Pancreas (tissue), 10 donors: ENCODE results near the gene HCN1. TPM values are rescaled to one million over a fixed set of nuclear protein-coding genes. Genes with fewer than 3 reads are reported as not detected.

Source experiments
- ATAC-seq, 4 donors: fragments of 200-7000 bp; cut with Tn5 transposase; one replicate each; pipeline versions ENCODE4 v1.8.0 to v1.9.1; 2020; ENCODE audit warnings: mild to moderate bottlenecking in 4 of 4, moderate library complexity in 4 of 4
- DNase-seq, 6 donors: peaks; one replicate each; pipeline ENCODE4 v3.0.0-alpha.2; 2020
- FAIRE-seq: peaks from 2 replicates; lab custom pipeline; 2012; peaks lifted over from hg19 to GRCh38; lab: Jason Lieb, UNC
- H3K27ac ChIP-seq, 4 donors: fragments of 200-600 bp; sonication (generic); 1 replicate in 3 of 4; 2 replicates in 1 of 4; pipeline versions ENCODE4 v1.5.0 to v1.8.0; 2020
- H3K27me3 ChIP-seq, 4 donors: fragments of 200-600 bp; one replicate each; pipeline ENCODE4 v1.8.0; 2021
- H3K36me3 ChIP-seq, 3 donors: fragments of 200-600 bp; sonication (generic) in 1 of 3; one replicate each; pipeline versions ENCODE4 v1.5.0 to v1.8.0; 2020 to 2021
- H3K4me1 ChIP-seq, 3 donors: fragments of 200-600 bp; one replicate each; pipeline ENCODE4 v1.8.0; 2021
- H3K4me3 ChIP-seq, 4 donors: fragments of 200-600 bp; sonication (generic) in 2 of 4; one replicate each; pipeline versions ENCODE4 v1.5.0 to v1.8.0; 2020 to 2021
- H3K9me3 ChIP-seq, 4 donors: fragments of 200-600 bp; one replicate each; pipeline ENCODE4 v1.8.0; 2021
- CTCF ChIP-seq, 4 donors: fragments of 200-600 bp; sonication (generic) in 3 of 4; IDR thresholded peaks; one replicate each; pipeline versions ENCODE4 v1.5.0 to v1.8.0; 2021; ENCODE audit warnings: antibody characterized with exemption in 4 of 4
- WGBS, 2 donors: extraction: QIAGEN DNeasy Blood & Tissue Kit; methylation state at CpG; one replicate each; pipeline ENCODE4 v1.1.7; 2013; 5-methylcytosine and 5-hydroxymethylcytosine counted together
- intact Hi-C, 3 donors: fragments of 100-400 bp; cut with DNase I; formaldehyde crosslinking; loops; one replicate each; pipeline versions ENCODE4 v1.11.1 to v1.14.2; 2022
- polyA plus RNA-seq, 2 donors: library from polyadenylated mRNA; stranded (reverse); fragments of 200-250 nt; gene quantifications; one replicate each; pipeline ENCODE4 v1.2.3, GENCODE V29; 2013
- total RNA-seq, 6 donors: library from RNA; stranded (reverse); fragmentation: NEBNext Ultra II Directional in 4 of 6; extraction: Animal tissue kit (Norgen Biotek cat#: 25700) in 4 of 6; gene quantifications; one replicate each; pipeline versions ENCODE4 v1.2.1 to v1.2.4, GENCODE V29; 2021 to 2023
- donor health status: healthy with polysubstance abuse.
- donor health status: DM: no; HTN: no; CAD: no; lungs with moderate emphysema.
- donor health status: DM: no; HTN: no; CAD: no.
- donor health status: control.
- donor health status: control.
- donor health status: Bipolar disorder and iron deficiency.
- donor health status: DM: yes; HTN: yes; CAD: no.
- donor health status: DM: no; HTN: no; CAD: no.
- donor health status: DM: no; HTN: no; CAD: no.
- donor health status: DM: yes; HTN: yes; CAD: no.

The HCN1 gene
- total and polyA plus RNA-seq, 8 donors = 0.08 to 1.5 (median 0.33) TPM

- FAIRE-seq (no peak), ATAC-seq (peak; percentile 70 to 96 (median 90)), DNase-seq (peak in 2 of 6 donors; percentile 11 to 12)
- WGBS, 2 donors = 60 to 67% methylated on average over 2 of the region's 2 CpGs
- TF ChIP-seq CTCF (IDR thresholded peaks at IDR 0.05) = no peak
- H3K4me1 ChIP-seq = no peaks in the 10 kb centered on the region
- no peaks in the 10 kb centered on the region for H3K27me3 ChIP-seq
- no peaks in the 10 kb centered on the region for H3K36me3 ChIP-seq
- intact Hi-C loops = no loop called here
- no peak overlapping the region for H3K27ac ChIP-seq
- H3K9me3 ChIP-seq = no peaks in the 10 kb centered on the region
- no peak overlapping the region for H3K4me3 ChIP-seq
These were observed 117.9 kb downstream of the HCN1 start for GRCh38 chr5:45578270-45578669.

GRCh38 chr5:45568813-45569212 is 127.4 kb downstream of the HCN1 start:
- H3K36me3 ChIP-seq = no peaks in the 10 kb centered on the region
- FAIRE-seq (no peak), ATAC-seq (no peak), DNase-seq (no peak)
- WGBS, 2 donors = 47 to 61% methylated on average over 1 of the region's 1 CpG
- no peaks in the 10 kb centered on the region for H3K4me1 ChIP-seq
- no peaks in the 10 kb centered on the region for H3K9me3 ChIP-seq
- TF ChIP-seq CTCF (IDR thresholded peaks at IDR 0.05) = no peak
- no peak overlapping the region for H3K27ac ChIP-seq
- intact Hi-C loops = no loop called here
- no peaks in the 10 kb centered on the region for H3K27me3 ChIP-seq
- no peak overlapping the region for H3K4me3 ChIP-seq

- TF ChIP-seq CTCF (IDR thresholded peaks at IDR 0.05) = no peak
- no peak for FAIRE-seq
- peak in 1 of 4 donors; percentile 37 for ATAC-seq
- intact Hi-C loops = no loop called here
- Histone ChIP-seq H3K36me3 (no peaks in the 10 kb centered on the region), H3K27me3 (no peaks in the 10 kb centered on the region), H3K4me3 (no peak overlapping the region), H3K27ac (no peak overlapping the region), H3K4me1 (no peaks in the 10 kb centered on the region), H3K9me3 (no peaks in the 10 kb centered on the region)
- no peak for DNase-seq
- 30% methylated on average over 3 of the region's 3 CpGs for WGBS, 2 donors
These were observed 153.8 kb downstream of the HCN1 start for GRCh38 chr5:45542421-45542820.

- H3K27ac ChIP-seq = no peak overlapping the region
- H3K4me1 ChIP-seq = no peaks in the 10 kb centered on the region
- no peak for TF ChIP-seq CTCF (IDR thresholded peaks at IDR 0.05)
- no peak for FAIRE-seq
- no peak overlapping the region for H3K4me3 ChIP-seq
- DNase-seq = no peak
- H3K27me3 ChIP-seq = no peaks in the 10 kb centered on the region
- ATAC-seq = no peak
- no peaks in the 10 kb centered on the region for H3K9me3 ChIP-seq
- intact Hi-C loops = no loop called here
- no peaks in the 10 kb centered on the region for H3K36me3 ChIP-seq
- WGBS, 2 donors = 83 to 89% methylated on average over 1 of the region's 1 CpG
These were observed 162.5 kb downstream of the HCN1 start for GRCh38 chr5:45533663-45534062.

- ATAC-seq (no peak), FAIRE-seq (no peak), DNase-seq (no peak)
- Histone ChIP-seq H3K36me3 (no peaks in the 10 kb centered on the region), H3K4me1 (no peaks in the 10 kb centered on the region), H3K27ac (no peak overlapping the region), H3K27me3 (no peaks in the 10 kb centered on the region), H3K4me3 (no peak overlapping the region), H3K9me3 (no peaks in the 10 kb centered on the region)
- intact Hi-C loops = no loop called here
- TF ChIP-seq CTCF (IDR thresholded peaks at IDR 0.05) = no peak
- 71 to 77% methylated on average over 4 of the region's 4 CpGs for WGBS, 2 donors
These were observed 163.2 kb downstream of the HCN1 start for GRCh38 chr5:45532826-45533624.
